Lung (tissue), 12 donors: Measurements from ENCODE around the gene RAB3IL1. TPM values are rescaled to one million over a fixed set of nuclear protein-coding genes. Genes with fewer than 3 reads are reported as not detected.

ENCODE experiments used
- ATAC-seq: fragments of 200-7000 bp; cut with Tn5 transposase; one replicate; pipeline ENCODE4 v1.9.1; 2020; ENCODE audit warnings: moderate number of reproducible peaks; ENCODE audit not compliant: insufficient read depth, low FRiP score
- DNase-seq, 3 donors: peaks; one replicate each; pipeline ENCODE4 v3.0.0-alpha.2; 2013 to 2017
- H3K27ac ChIP-seq, 2 donors: one replicate each; pipeline ENCODE4 v1.5.1; 2013; ENCODE audit warnings: mild to moderate bottlenecking in 2 of 2, moderate library complexity in 2 of 2, control low read depth in 1 of 2, inconsistent platforms in 1 of 2, low read depth in 1 of 2, low read length in 1 of 2
- H3K27me3 ChIP-seq, 3 donors: one replicate each; pipeline ENCODE4 v1.5.1; 2013; ENCODE audit warnings: low read length in 2 of 3; ENCODE audit not compliant: control insufficient read depth in 3 of 3, insufficient read depth in 3 of 3
- H3K36me3 ChIP-seq, 4 donors: one replicate each; pipeline ENCODE4 v1.5.1; 2013; ENCODE audit warnings: low read length in 4 of 4, mild to moderate bottlenecking in 1 of 4, moderate library complexity in 1 of 4; ENCODE audit not compliant: control insufficient read depth in 4 of 4, insufficient read depth in 4 of 4
- H3K4me1 ChIP-seq, 5 donors: one replicate each; pipeline ENCODE4 v1.5.1; 2013; ENCODE audit warnings: low read length in 5 of 5, mild to moderate bottlenecking in 2 of 5, moderate library complexity in 1 of 5; ENCODE audit not compliant: control insufficient read depth in 5 of 5, insufficient read depth in 5 of 5
- H3K4me3 ChIP-seq: one replicate; pipeline ENCODE4 v1.5.1; 2013; ENCODE audit warnings: mild to moderate bottlenecking, control low read depth, moderate library complexity
- H3K9ac ChIP-seq, 2 donors: one replicate each; pipeline ENCODE4 v1.5.1; 2013; ENCODE audit warnings: low read length in 2 of 2, control low read depth in 1 of 2; ENCODE audit not compliant: insufficient read depth in 1 of 2
- H3K9me3 ChIP-seq, 4 donors: one replicate each; pipeline ENCODE4 v1.5.1; 2013; ENCODE audit warnings: low read length in 3 of 4, mild to moderate bottlenecking in 1 of 4, moderate library complexity in 1 of 4; ENCODE audit not compliant: control insufficient read depth in 4 of 4, insufficient read depth in 3 of 4
- WGBS, 2 donors: extraction: QIAGEN DNeasy Blood & Tissue Kit; methylation state at CpG; one replicate each; pipeline ENCODE4 v1.1.7; 2013; 5-methylcytosine and 5-hydroxymethylcytosine counted together
- polyA plus RNA-seq, 2 donors: library from polyadenylated mRNA; stranded (reverse); fragments of 200-250 nt; gene quantifications; one replicate each; pipeline ENCODE4 v1.2.1, GENCODE V29; 2013
- total RNA-seq, 2 donors: library from RNA; depleted of rRNA in 1 of 2; stranded (reverse); fragments of >200 nt in 1 of 2; gene quantifications; one replicate each; pipeline ENCODE4 v1.2.1, GENCODE V29; 2014 to 2021
- TF ChIP-seq, protein P1 (sequence below): IDR thresholded peaks from 2 replicates; pipeline ENCODE4 v1.5.1; 2012; ENCODE audit warnings: mild to moderate bottlenecking; ENCODE audit errors: control extremely low read depth, extremely low read depth
- donor health status: control.
- donor health status: control.
- donor health status: Bipolar disorder and iron deficiency.
- donor health status: healthy.
- donor health status: DM: yes; HTN: yes; CAD: no.

The RAB3IL1 gene
- total and polyA plus RNA-seq, 4 donors: 6.7 to 20.8 (median 9.8) TPM

- TF ChIP-seq, protein P1, sequence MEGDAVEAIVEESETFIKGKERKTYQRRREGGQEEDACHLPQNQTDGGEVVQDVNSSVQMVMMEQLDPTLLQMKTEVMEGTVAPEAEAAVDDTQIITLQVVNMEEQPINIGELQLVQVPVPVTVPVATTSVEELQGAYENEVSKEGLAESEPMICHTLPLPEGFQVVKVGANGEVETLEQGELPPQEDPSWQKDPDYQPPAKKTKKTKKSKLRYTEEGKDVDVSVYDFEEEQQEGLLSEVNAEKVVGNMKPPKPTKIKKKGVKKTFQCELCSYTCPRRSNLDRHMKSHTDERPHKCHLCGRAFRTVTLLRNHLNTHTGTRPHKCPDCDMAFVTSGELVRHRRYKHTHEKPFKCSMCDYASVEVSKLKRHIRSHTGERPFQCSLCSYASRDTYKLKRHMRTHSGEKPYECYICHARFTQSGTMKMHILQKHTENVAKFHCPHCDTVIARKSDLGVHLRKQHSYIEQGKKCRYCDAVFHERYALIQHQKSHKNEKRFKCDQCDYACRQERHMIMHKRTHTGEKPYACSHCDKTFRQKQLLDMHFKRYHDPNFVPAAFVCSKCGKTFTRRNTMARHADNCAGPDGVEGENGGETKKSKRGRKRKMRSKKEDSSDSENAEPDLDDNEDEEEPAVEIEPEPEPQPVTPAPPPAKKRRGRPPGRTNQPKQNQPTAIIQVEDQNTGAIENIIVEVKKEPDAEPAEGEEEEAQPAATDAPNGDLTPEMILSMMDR: no peak
- H3K27me3 ChIP-seq: no peaks in the 10 kb centered on the region
- peaks cover 0 to 7% (median 0%) of the 10 kb centered on the region in 5 donors for H3K4me1 ChIP-seq
- no peaks in the 10 kb centered on the region for H3K9me3 ChIP-seq
- H3K4me3 ChIP-seq: no peak overlapping the region
- H3K9ac ChIP-seq: no peak overlapping the region
- ATAC-seq (no peak), DNase-seq (no peak)
- 86 to 92% methylated on average over 14 of the region's 14 CpGs for WGBS, 2 donors
- H3K27ac ChIP-seq: no peak overlapping the region
- peaks cover 0 to 10% (median 4%) of the 10 kb centered on the region in 4 donors for H3K36me3 ChIP-seq
Observed at GRCh38 chr11:61868571-61869428, 48.6 kb downstream of the RAB3IL1 start.

GRCh38 chr11:61866958-61867343, 50.4 kb downstream of the RAB3IL1 start:
- Histone ChIP-seq H3K36me3 (peaks cover 0 to 22% (median 4%) of the 10 kb centered on the region in 4 donors), H3K9me3 (no peaks in the 10 kb centered on the region), H3K9ac (no peak overlapping the region), H3K4me3 (no peak overlapping the region), H3K27me3 (no peaks in the 10 kb centered on the region), H3K27ac (no peak overlapping the region), H3K4me1 (peaks cover 0 to 7% (median 0%) of the 10 kb centered on the region in 5 donors)
- DNase-seq (no peak), ATAC-seq (no peak)
- WGBS, 2 donors: 93% methylated on average over 6 of the region's 6 CpGs
- TF ChIP-seq, protein P1: no peak

GRCh38 chr11:61866231-61866957, 51.0 kb downstream of the RAB3IL1 start:
- no peak for DNase-seq
- Histone ChIP-seq H3K4me3 (no peak overlapping the region), H3K36me3 (peaks cover 0 to 22% (median 4%) of the 10 kb centered on the region in 4 donors), H3K9me3 (no peaks in the 10 kb centered on the region), H3K27ac (no peak overlapping the region), H3K4me1 (peaks cover 0 to 5% (median 0%) of the 10 kb centered on the region in 5 donors), H3K9ac (no peak overlapping the region), H3K27me3 (no peaks in the 10 kb centered on the region)
- 82 to 91% methylated on average over 18 of the region's 18 CpGs for WGBS, 2 donors
- TF ChIP-seq, protein P1: no peak
- ATAC-seq: no peak
